ENCODE data around the gene CDK5. TPM values are rescaled to one million over a fixed set of nuclear protein-coding genes. Genes with fewer than 3 reads are reported as not detected.

Gene CDK5
- total and polyA plus RNA-seq, 9 of the 15 experiments (the other 6 are each of a cell fraction or from before 2014, with no cell fraction given), result 3.2 to 38.0 (median 27.5) TPM

DNA sequence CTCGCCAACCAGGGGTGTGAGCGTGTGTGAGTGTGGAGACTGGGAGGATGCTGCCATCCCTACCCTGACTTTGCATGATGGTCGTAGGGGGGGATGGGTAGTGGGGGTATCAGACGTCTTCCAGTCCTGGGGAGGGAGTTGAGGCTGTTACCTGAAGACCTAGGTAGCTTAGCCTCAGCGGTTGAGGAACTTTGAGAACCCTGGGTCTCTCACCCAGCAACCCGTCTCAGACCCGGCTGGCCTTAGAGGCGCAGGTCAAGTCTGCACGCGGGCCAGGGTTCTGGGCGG lies 4.4 kb upstream of the CDK5 start (continued):
- no peak for TF ChIP-seq ZNF274 (IDR thresholded peaks at IDR 0.05; ENCODE audit: borderline replicate concordance, low read depth, low read length)
- no peak for TF ChIP-seq CCAR2 (IDR thresholded peaks at IDR 0.05; ENCODE audit: low read depth, low read length)
- no peak for TF ChIP-seq ZKSCAN3 (CRISPR knock-in tag; IDR thresholded peaks at IDR 0.05)
- no peak for TF ChIP-seq NFIC (IDR thresholded peaks at IDR 0.05)
- no peak for TF ChIP-seq HDAC6 (IDR thresholded peaks at IDR 0.05; ENCODE audit: low read depth, low read length)
- no peak for TF ChIP-seq GATA2 (CRISPR knock-in tag; IDR thresholded peaks at IDR 0.05)
- no peak for TF ChIP-seq SMARCE1 (IDR thresholded peaks at IDR 0.05)
- TF ChIP-seq, protein P1, sequence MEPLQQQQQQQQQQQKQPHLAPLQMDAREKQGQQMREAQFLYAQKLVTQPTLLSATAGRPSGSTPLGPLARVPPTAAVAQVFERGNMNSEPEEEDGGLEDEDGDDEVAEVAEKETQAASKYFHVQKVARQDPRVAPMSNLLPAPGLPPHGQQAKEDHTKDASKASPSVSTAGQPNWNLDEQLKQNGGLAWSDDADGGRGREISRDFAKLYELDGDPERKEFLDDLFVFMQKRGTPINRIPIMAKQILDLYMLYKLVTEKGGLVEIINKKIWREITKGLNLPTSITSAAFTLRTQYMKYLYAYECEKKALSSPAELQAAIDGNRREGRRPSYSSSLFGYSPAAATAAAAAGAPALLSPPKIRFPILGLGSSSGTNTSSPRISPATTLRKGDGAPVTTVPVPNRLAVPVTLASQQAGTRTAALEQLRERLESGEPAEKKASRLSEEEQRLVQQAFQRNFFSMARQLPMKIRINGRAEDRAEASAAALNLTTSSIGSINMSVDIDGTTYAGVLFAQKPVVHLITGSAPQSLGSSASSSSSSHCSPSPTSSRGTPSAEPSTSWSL (CRISPR knock-in tag; IDR thresholded peaks at IDR 0.05; ENCODE audit: borderline replicate concordance), result no peak
- no peak for TF ChIP-seq ZNF583 (CRISPR knock-in tag; IDR thresholded peaks at IDR 0.05)
- TF ChIP-seq EHMT2 (IDR thresholded peaks at IDR 0.05), result no peak
- no peak for TF ChIP-seq PHF20 (IDR thresholded peaks at IDR 0.05; ENCODE audit: partially characterized antibody)
- TF ChIP-seq SIN3B (IDR thresholded peaks at IDR 0.05; ENCODE audit: low read depth), result no peak
- TF ChIP-seq NFIX (CRISPR knock-in tag; IDR thresholded peaks at IDR 0.05; ENCODE audit: low read depth), result no peak
- TF ChIP-seq, protein P2, sequence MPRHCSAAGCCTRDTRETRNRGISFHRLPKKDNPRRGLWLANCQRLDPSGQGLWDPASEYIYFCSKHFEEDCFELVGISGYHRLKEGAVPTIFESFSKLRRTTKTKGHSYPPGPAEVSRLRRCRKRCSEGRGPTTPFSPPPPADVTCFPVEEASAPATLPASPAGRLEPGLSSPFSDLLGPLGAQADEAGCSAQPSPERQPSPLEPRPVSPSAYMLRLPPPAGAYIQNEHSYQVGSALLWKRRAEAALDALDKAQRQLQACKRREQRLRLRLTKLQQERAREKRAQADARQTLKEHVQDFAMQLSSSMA (CRISPR knock-in tag; IDR thresholded peaks at IDR 0.05), result no peak
- no peak; the same call in 1 of the 2 replicates for TF ChIP-seq KLF13 (tag; IDR thresholded peaks at IDR 0.05; ENCODE audit: borderline replicate concordance, low read depth)

Data from K562 (cell line).